HG03354 (cell line): ENCODE measurements around the gene RWDD3.

Source experiments
- ATAC-seq: cut with Tn5 transposase; IDR thresholded peaks from one replicate; pipeline ENCODE4 v1.9.1; 2021; ENCODE audit warnings: mild to moderate bottlenecking; ENCODE audit not compliant: unreplicated experiment, poor library complexity, severe bottlenecking

Gene RWDD3

GRCh38 chr1:95233737-95234500 is at the start of gene RWDD3:
Gene RWDD3, plus strand, starts transcription at chr1:95234210. Its CDS starts 21 bp downstream, at chr1:95234231.
- ATAC-seq = peak; percentile 97

GRCh38 chr1:95186149-95186548 is 47.9 kb upstream of the RWDD3 start:
- no peak for ATAC-seq

- no peak for ATAC-seq
Observed at GRCh38 chr1:95193591-95193990, 40.4 kb upstream of the RWDD3 start.

- no peak for ATAC-seq
Observed at GRCh38 chr1:95195046-95195445, 39.0 kb upstream of the RWDD3 start.

GRCh38 chr1:95196017-95196416 is 38.0 kb upstream of the RWDD3 start:
- ATAC-seq = no peak

GRCh38 chr1:95197616-95198252 is 36.3 kb upstream of the RWDD3 start:
- no peak for ATAC-seq

GRCh38 chr1:95201905-95202304 is 32.1 kb upstream of the RWDD3 start:
- no peak for ATAC-seq

- no peak for ATAC-seq
Observed at GRCh38 chr1:95203908-95204437, 30.0 kb upstream of the RWDD3 start.

GRCh38 chr1:95206514-95206913 is 27.5 kb upstream of the RWDD3 start:
- ATAC-seq = no peak

GRCh38 chr1:95207223-95207935 is 26.6 kb upstream of the RWDD3 start:
- no peak for ATAC-seq

- no peak for ATAC-seq
Observed at GRCh38 chr1:95208876-95209275, 25.1 kb upstream of the RWDD3 start.

- no peak for ATAC-seq
Observed at GRCh38 chr1:95209291-95209690, 24.7 kb upstream of the RWDD3 start.

- no peak for ATAC-seq
Observed at GRCh38 chr1:95216292-95216990, 17.6 kb upstream of the RWDD3 start.

GRCh38 chr1:95217371-95217770 is 16.6 kb upstream of the RWDD3 start:
- no peak for ATAC-seq

- no peak for ATAC-seq
Observed at GRCh38 chr1:95219407-95219806, 14.6 kb upstream of the RWDD3 start.

- no peak for ATAC-seq
Observed at GRCh38 chr1:95221306-95221705, 12.7 kb upstream of the RWDD3 start.

GRCh38 chr1:95222629-95223028 is 11.4 kb upstream of the RWDD3 start:
- ATAC-seq = no peak

- ATAC-seq = no peak
Observed at GRCh38 chr1:95223110-95223509, 10.9 kb upstream of the RWDD3 start.

- no peak for ATAC-seq
Observed at GRCh38 chr1:95226781-95227660, 7.0 kb upstream of the RWDD3 start.
